Measurements from ENCODE around the gene ELAVL1. TPM values are rescaled to one million over a fixed set of nuclear protein-coding genes. Genes with fewer than 3 reads are reported as not detected.

Gene ELAVL1
- total and polyA plus RNA-seq, 2 experiments from 2014 or later: 57.7 to 89.9 TPM

GRCh38 chr19:7934766-7935165, 70.7 kb downstream of the ELAVL1 start:
- Histone ChIP-seq H3K79me2 (peaks cover 14% of the 10 kb centered on the region), H3K36me3 (replicated peaks; ENCODE audit: insufficient read depth, low read depth) (no peaks in the 10 kb centered on the region), H3K9me2 (replicated peaks; ENCODE audit: insufficient read depth) (no peaks in the 10 kb centered on the region), H3K4me3 (no peak overlapping the region), H3K4me2 (no peak overlapping the region), H3K9me3 (ENCODE audit: low read depth) (no peaks in the 10 kb centered on the region), H3K27me3 (no peaks in the 10 kb centered on the region), H3K27ac (no peak overlapping the region), H2AFZ (no peak overlapping the region), H4K20me1 (ENCODE audit: insufficient read depth, poor library complexity, severe bottlenecking) (no peaks in the 10 kb centered on the region), H3K4me1 (ENCODE audit: insufficient read depth) (peaks cover 3% of the 10 kb centered on the region)
- DNase-seq (ENCODE audit: low spot score): no peak
- 95% methylated on average over 19 of the region's 21 CpGs for WGBS (ENCODE audit: low lambda C conversion rate, missing lambda C conversion rate)
- TF ChIP-seq, protein P1, sequence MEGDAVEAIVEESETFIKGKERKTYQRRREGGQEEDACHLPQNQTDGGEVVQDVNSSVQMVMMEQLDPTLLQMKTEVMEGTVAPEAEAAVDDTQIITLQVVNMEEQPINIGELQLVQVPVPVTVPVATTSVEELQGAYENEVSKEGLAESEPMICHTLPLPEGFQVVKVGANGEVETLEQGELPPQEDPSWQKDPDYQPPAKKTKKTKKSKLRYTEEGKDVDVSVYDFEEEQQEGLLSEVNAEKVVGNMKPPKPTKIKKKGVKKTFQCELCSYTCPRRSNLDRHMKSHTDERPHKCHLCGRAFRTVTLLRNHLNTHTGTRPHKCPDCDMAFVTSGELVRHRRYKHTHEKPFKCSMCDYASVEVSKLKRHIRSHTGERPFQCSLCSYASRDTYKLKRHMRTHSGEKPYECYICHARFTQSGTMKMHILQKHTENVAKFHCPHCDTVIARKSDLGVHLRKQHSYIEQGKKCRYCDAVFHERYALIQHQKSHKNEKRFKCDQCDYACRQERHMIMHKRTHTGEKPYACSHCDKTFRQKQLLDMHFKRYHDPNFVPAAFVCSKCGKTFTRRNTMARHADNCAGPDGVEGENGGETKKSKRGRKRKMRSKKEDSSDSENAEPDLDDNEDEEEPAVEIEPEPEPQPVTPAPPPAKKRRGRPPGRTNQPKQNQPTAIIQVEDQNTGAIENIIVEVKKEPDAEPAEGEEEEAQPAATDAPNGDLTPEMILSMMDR (IDR thresholded peaks at IDR 0.05; ENCODE audit: poor library complexity): no peak
- TF ChIP-seq EZH2 (IDR thresholded peaks at IDR 0.05; ENCODE audit: borderline replicate concordance) (no peak), EZH2phosphoT487 (IDR thresholded peaks at IDR 0.05; ENCODE audit: low read depth, severe bottlenecking, unreplicated experiment) (no peak)

DNA sequence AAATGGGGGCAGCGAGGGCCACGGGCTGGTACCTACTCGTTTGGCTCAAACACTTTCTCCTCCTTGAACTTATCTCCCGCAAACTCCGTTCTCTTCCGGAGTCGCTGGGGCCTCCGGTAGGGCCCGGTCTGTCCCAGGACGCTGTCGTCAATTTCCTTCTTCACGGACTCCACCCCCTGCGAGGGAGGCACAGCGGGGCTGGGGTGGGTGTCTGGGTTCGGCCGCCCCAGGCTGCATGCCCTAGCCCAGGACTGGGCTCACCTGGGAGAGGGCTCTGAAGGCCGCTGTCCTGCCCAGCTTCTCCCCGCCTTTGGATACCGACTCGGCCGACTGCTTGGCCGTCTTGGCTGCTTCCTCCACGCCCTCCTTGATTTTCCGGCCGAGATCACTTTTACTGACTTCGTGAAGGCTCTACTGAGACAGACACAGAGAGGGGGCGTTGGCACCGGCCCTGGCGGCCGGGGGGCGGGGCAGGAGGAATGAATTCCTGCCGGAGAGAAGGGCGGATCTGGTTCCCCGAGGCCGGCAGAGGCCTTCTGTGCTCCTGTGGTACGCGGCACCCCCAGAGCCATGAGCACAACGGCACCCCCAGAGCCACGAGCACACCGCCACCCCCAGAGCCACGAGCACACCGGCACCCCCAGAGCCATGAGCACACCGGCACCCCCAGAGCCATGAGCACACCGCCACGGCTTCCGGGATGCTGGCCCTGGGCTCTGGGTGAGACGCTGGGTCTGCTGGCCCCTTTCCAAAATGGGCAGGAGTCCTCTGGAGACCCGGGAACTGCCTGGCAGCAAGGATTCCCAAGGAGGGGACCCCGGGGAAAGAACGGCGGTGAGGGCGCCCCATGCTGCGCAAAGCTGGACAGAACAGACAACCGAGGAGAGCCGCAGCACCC, 71.4 kb downstream of the ELAVL1 start:
- Histone ChIP-seq H3K4me2 (no peak overlapping the region), H4K20me1 (ENCODE audit: insufficient read depth, poor library complexity, severe bottlenecking) (no peaks in the 10 kb centered on the region), H3K79me2 (peaks cover 9% of the 10 kb centered on the region), H3K27me3 (no peaks in the 10 kb centered on the region), H3K4me3 (no peak overlapping the region), H3K36me3 (replicated peaks; ENCODE audit: insufficient read depth, low read depth) (no peaks in the 10 kb centered on the region), H3K27ac (no peak overlapping the region), H3K4me1 (ENCODE audit: insufficient read depth) (peaks cover 10% of the 10 kb centered on the region), H3K9me3 (ENCODE audit: low read depth) (no peaks in the 10 kb centered on the region), H2AFZ (no peak overlapping the region), H3K9me2 (replicated peaks; ENCODE audit: insufficient read depth) (no peaks in the 10 kb centered on the region)
- WGBS (ENCODE audit: low lambda C conversion rate, missing lambda C conversion rate): 95% methylated on average over 44 of the region's 55 CpGs
- no peak for DNase-seq (ENCODE audit: low spot score)
- TF ChIP-seq, protein P1 (IDR thresholded peaks at IDR 0.05; ENCODE audit: poor library complexity): no peak
- TF ChIP-seq EZH2 (IDR thresholded peaks at IDR 0.05; ENCODE audit: borderline replicate concordance) (no peak), EZH2phosphoT487 (IDR thresholded peaks at IDR 0.05; ENCODE audit: low read depth, severe bottlenecking, unreplicated experiment) (no peak)

DNA sequence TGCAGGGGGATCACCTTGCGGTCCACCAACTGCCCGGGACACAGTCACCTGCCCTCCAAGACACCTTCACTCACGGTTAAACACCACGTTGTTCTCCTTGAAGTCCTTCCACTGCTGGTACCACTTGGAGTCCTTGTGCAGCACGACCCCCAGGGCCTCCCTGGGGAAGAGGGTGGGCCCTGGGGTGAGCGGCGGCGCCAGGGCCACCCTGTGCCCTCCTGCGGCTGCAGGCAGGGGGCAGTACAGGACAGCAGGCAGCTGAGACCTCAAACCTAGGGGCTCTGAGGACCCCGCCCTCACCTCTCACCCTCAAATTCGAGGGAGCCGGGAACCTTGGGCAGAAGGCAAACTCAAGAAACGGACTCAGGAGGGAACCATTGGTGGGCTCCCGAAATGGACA, 72.0 kb downstream of the ELAVL1 start:
- H4K20me1 ChIP-seq (ENCODE audit: insufficient read depth, poor library complexity, severe bottlenecking): no peaks in the 10 kb centered on the region
- 88% methylated on average over 14 of the region's 14 CpGs for WGBS (ENCODE audit: low lambda C conversion rate, missing lambda C conversion rate)
- no peak overlapping the region for H3K4me2 ChIP-seq
- no peak for DNase-seq (ENCODE audit: low spot score)
- TF ChIP-seq EZH2 (IDR thresholded peaks at IDR 0.05; ENCODE audit: borderline replicate concordance) (no peak), EZH2phosphoT487 (IDR thresholded peaks at IDR 0.05; ENCODE audit: low read depth, severe bottlenecking, unreplicated experiment) (no peak)
- TF ChIP-seq, protein P1 (IDR thresholded peaks at IDR 0.05; ENCODE audit: poor library complexity): no peak
- H3K27me3 ChIP-seq: no peaks in the 10 kb centered on the region
- no peaks in the 10 kb centered on the region for H3K36me3 ChIP-seq (replicated peaks; ENCODE audit: insufficient read depth, low read depth)
- no peak overlapping the region for H3K27ac ChIP-seq
- no peak overlapping the region for H3K4me3 ChIP-seq
- H3K79me2 ChIP-seq: peaks cover 4% of the 10 kb centered on the region
- H3K4me1 ChIP-seq (ENCODE audit: insufficient read depth): peaks cover 16% of the 10 kb centered on the region
- no peaks in the 10 kb centered on the region for H3K9me2 ChIP-seq (replicated peaks; ENCODE audit: insufficient read depth)
- no peak overlapping the region for H2AFZ ChIP-seq
- no peaks in the 10 kb centered on the region for H3K9me3 ChIP-seq (ENCODE audit: low read depth)

Measured in hepatocyte (in vitro differentiated cells).